HepG2 (cell line): ENCODE measurements around the gene CDK6. TPM values are rescaled to one million over a fixed set of nuclear protein-coding genes. Genes with fewer than 3 reads are reported as not detected.
"Not testable (repeated sequence)": the region's sequence is repeated elsewhere in the genome, so short reads cannot be mapped to it uniquely, and the experiment has no call there.

Experiments used
- ATAC-seq: fragments of 200-7000 bp; cut with Tn5 transposase; 3 replicates; pipeline ENCODE4 v1.9.1; 2020; ENCODE audit warnings: mild to moderate bottlenecking, moderate library complexity
- BruUV-seq: library from RNA; stranded (reverse); fragments of 400-500 nt; replicated peaks from 2 replicates; lab custom pipeline; 2021; lab: Mats Ljungman, UMichigan
- CTCF ChIA-PET: fragments of 300-600 bp; formaldehyde crosslinking; extraction: SDS; loops from one replicate; lab custom pipeline; 2021; ENCODE audit warnings: low total read pairs, inconsistent platforms, low intra/inter-chr PET ratio; lab: Yijun Ruan, JAX
- POLR2A ChIA-PET: fragments of 350-600 bp; sonication (Branson Sonifier 250); formaldehyde crosslinking; loops from one replicate; lab custom pipeline; 2020; ENCODE audit warnings: antibody characterized with exemption, inconsistent platforms; lab: Yijun Ruan, JAX
- DNase-seq: peaks from one replicate; pipeline ENCODE4 v3.0.0-alpha.2; 2015; ENCODE audit warnings: low spot score
- FAIRE-seq: peaks from 3 replicates; lab custom pipeline; 2011; peaks lifted over from hg19 to GRCh38; lab: Jason Lieb, UNC
- H2AFZ ChIP-seq: one replicate; pipeline ENCODE4 v1.6.1; 2011; ENCODE audit warnings: low read length, inconsistent platforms
- H3K27ac ChIP-seq: fragments of 300-600 bp; 3 replicates; pipeline ENCODE4 v1.8.0; 2011; ENCODE audit warnings: mixed run types, mild to moderate bottlenecking, mixed read lengths, low read length, inconsistent platforms; ENCODE audit not compliant: insufficient read depth; ENCODE audit errors: extremely low read length
- H3K27me3 ChIP-seq, 2 experiments: fragments of 200-600 bp in 1 of 2; 2 replicates in 1 of 2; 3 replicates in 1 of 2; pipeline versions ENCODE4 v1.6.0 to v1.8.0; 2011; ENCODE audit warnings: low read length in 2 of 2, mild to moderate bottlenecking in 2 of 2, moderate library complexity in 2 of 2, inconsistent platforms in 1 of 2; ENCODE audit not compliant: insufficient read depth in 2 of 2, control insufficient read depth in 1 of 2
- H3K36me3 ChIP-seq, 2 experiments: fragments of 200-600 bp in 1 of 2; replicated peaks in 1 of 2; 2 replicates in 1 of 2; 3 replicates in 1 of 2; pipeline versions ENCODE4 v1.5.1 to v1.8.0; 2011; ENCODE audit warnings: low read length in 2 of 2, inconsistent platforms in 1 of 2; ENCODE audit not compliant: insufficient read depth in 2 of 2, control insufficient read depth in 1 of 2
- H3K4me1 ChIP-seq: 2 replicates; pipeline ENCODE4 v1.5.1; 2012; ENCODE audit warnings: low read length, inconsistent platforms; ENCODE audit not compliant: insufficient read depth
- H3K4me2 ChIP-seq: 2 replicates; pipeline ENCODE4 v1.6.0; 2011; ENCODE audit warnings: low read depth, low read length, inconsistent platforms
- H3K4me3 ChIP-seq, 3 experiments: fragments of 200-600 bp in 1 of 3; sonication (generic), shearing (Covaris generic) in 1 of 3; replicated peaks in 1 of 3; 2 replicates each; pipeline ENCODE4 v1.5.1; 2011 to 2016; ENCODE audit warnings: low read length in 3 of 3, inconsistent platforms in 2 of 3, low read depth in 2 of 3, mild to moderate bottlenecking in 2 of 3, control low read depth in 1 of 3, mixed read lengths in 1 of 3; ENCODE audit not compliant: insufficient read depth in 1 of 3
- H3K79me2 ChIP-seq: one replicate; pipeline ENCODE4 v1.6.1; 2011; ENCODE audit warnings: low read length, inconsistent platforms; ENCODE audit not compliant: insufficient read depth
- H3K9ac ChIP-seq: 2 replicates; pipeline ENCODE4 v1.6.0; 2011; ENCODE audit warnings: mild to moderate bottlenecking, low read depth, low read length, inconsistent platforms; ENCODE audit not compliant: insufficient read depth
- H3K9me3 ChIP-seq: 2 replicates; pipeline ENCODE4 v1.5.1; 2012; ENCODE audit warnings: mild to moderate bottlenecking, low read length
- H4K20me1 ChIP-seq: 2 replicates; pipeline ENCODE4 v1.6.0; 2011; ENCODE audit warnings: inconsistent platforms, mild to moderate bottlenecking, low read length, moderate library complexity; ENCODE audit not compliant: insufficient read depth
- AGO1 ChIP-seq: fragments of 200-400 bp; formaldehyde crosslinking; IDR thresholded peaks from 2 replicates; pipeline ENCODE4 v1.6.1; 2017; ENCODE audit warnings: mild to moderate bottlenecking, low read depth, low read length, moderate library complexity; ENCODE audit not compliant: poor library complexity, severe bottlenecking
- HOXA9 ChIP-seq: sonication (generic); formaldehyde crosslinking; IDR thresholded peaks from 2 replicates; pipeline ENCODE4 v1.8.1; 2022; ENCODE audit warnings: missing genetic modification reagents, mild to moderate bottlenecking, moderate library complexity, borderline replicate concordance
- POLR2G ChIP-seq: fragments of 200-400 bp; formaldehyde crosslinking; IDR thresholded peaks from 2 replicates; pipeline ENCODE4 v1.6.1; 2018; ENCODE audit warnings: mild to moderate bottlenecking, low read depth, low read length, moderate library complexity
- RBM22 ChIP-seq: fragments of 200-400 bp; formaldehyde crosslinking; optimal IDR thresholded peaks from 2 replicates; pipeline ENCODE3; 2017; ENCODE audit warnings: mild to moderate bottlenecking, low read length, moderate library complexity
- SRSF1 ChIP-seq: fragments of 200-400 bp; formaldehyde crosslinking; optimal IDR thresholded peaks from 2 replicates; pipeline ENCODE3; 2017; ENCODE audit warnings: mild to moderate bottlenecking, low read depth, low read length, moderate library complexity
- ZFP90 ChIP-seq: sonication (generic); formaldehyde crosslinking; IDR thresholded peaks from 2 replicates; pipeline ENCODE4 v1.8.0; 2022; ENCODE audit warnings: missing genetic modification reagents, mild to moderate bottlenecking, inconsistent platforms, borderline replicate concordance
- ZNF572 ChIP-seq: sonication (generic); formaldehyde crosslinking; IDR thresholded peaks from 2 replicates; pipeline ENCODE4 v1.5.1; 2020; ENCODE audit warnings: mild to moderate bottlenecking, missing genetic modification reagents
- WGBS: methylation state at CpG from one replicate; pipeline ENCODE4 v1.1.6; 2017; ENCODE audit warnings: low lambda C conversion rate; 5-methylcytosine and 5-hydroxymethylcytosine counted together
- in situ Hi-C: cut with HindIII; loops from 2 replicates; pipeline ENCODE4 v1.10.0; 2017; ENCODE audit warnings: low pct_unique_long_range_greater_than_20kb; ENCODE audit not compliant: extremely low pct_ligation_motif_present
- intact Hi-C: fragments of 100-400 bp; cut with micrococcal nuclease; formaldehyde crosslinking; loops from one replicate; pipeline ENCODE4 v1.10.0; 2022; ENCODE audit not compliant: unreplicated experiment
- polyA plus RNA-seq, 8 experiments: library from polyadenylated mRNA; depleted of rRNA in 3 of 8; stranded (reverse) in 7 of 8; unstranded in 1 of 8; fragments of >200 nt; fragmentation: Illumina TruSeq in 4 of 8; extraction: Trizol in 4 of 8; gene quantifications; 2 replicates each; pipeline versions ENCODE4 v1.2.1 to v1.2.3, GENCODE V29; 2011 to 2016; ENCODE audit warnings: low read depth in 4 of 8, missing spikeins in 1 of 8, mixed read lengths in 1 of 8; ENCODE audit not compliant: insufficient read depth in 1 of 8
- total RNA-seq, 5 experiments: library from RNA; depleted of rRNA; stranded (reverse); fragments of >200 nt; fragmentation: Illumina TruSeq; extraction: Trizol; gene quantifications; 2 replicates each; pipeline ENCODE4 v1.2.3, GENCODE V29; 2016; ENCODE audit warnings: low read depth in 1 of 5
- TF ChIP-seq, protein P1 (sequence below): sonication (generic); formaldehyde crosslinking; IDR thresholded peaks from 2 replicates; pipeline ENCODE4 v1.8.1; 2023; ENCODE audit warnings: mild to moderate bottlenecking, missing genetic modification reagents

The CDK6 gene
- total and polyA plus RNA-seq, 2 of the 13 experiments (the other 11 are each of a cell fraction or from before 2014, with no cell fraction given), result 34.6 to 90.8 TPM

DNA sequence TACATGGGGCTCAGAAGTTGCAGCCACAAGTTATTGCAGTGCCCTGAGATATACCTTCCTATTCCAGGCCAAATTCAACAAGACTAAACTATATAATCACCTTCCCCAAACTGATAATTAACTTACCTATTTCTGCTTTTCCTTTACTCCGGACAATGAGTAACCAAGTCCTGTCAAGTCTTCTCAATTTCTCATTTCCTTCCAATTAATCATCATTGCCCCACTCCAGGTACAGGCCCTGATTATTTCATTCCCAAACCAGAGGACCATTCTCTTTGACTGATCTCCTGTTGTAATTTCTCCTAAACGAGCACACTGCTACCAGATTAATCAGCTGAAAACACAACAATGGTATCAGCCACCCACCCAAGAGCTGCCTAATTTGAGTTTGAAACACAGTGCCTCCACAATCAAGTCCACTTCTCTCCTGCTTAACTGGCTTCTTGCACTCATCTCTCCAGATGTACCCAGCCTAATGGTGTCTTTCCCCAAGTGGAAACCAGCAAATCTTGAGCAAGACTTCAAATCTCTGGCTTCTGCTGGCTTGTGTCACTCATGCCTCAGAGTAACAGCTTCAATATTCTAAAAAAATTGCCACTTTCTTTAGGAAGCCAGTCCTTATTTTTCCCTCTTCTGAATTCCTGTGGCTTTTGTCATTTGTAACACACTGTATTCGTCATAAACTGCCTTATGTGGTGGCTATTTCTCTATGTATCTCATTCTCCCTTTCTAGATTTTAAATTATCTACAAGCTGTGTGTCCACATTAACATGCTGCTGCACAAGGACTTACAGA is 89.1 kb downstream of the CDK6 start:
- CTCF ChIA-PET, result no interaction called here

DNA sequence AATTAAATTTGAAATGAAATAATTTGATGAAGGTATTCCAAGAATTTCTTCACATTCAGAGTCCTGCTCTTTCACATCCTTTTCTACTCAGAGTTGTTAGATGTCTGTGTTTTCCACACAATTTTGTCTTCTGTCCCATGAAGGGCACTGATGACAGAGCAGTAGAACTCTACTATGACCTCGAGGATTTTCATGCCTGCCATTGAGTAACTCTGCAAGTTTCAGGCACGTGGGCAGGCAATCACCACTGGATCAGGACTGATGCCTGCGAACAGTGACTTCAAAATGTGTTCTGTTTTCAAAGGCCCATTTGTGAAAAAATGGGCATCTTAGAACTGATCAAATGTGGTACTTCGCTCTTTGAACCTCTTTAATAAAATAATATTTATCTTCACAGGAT is 91.1 kb downstream of the CDK6 start:
- POLR2A ChIA-PET, result no interaction called here
- BruUV-seq, result no TSS peak
- Histone ChIP-seq H3K79me2 (peaks cover 92% of the 10 kb centered on the region), H3K9ac (no peak overlapping the region), H4K20me1 (peaks cover 3% of the 10 kb centered on the region), H3K36me3 (peaks cover 1 to 8% of the 10 kb centered on the region in 2 experiments), H3K4me2 (no peak overlapping the region), H3K27me3 (no peaks in the 10 kb centered on the region), H3K27ac (no peak overlapping the region), H3K4me3 (no peak overlapping the region), H2AFZ (no peak overlapping the region), H3K4me1 (peaks cover 54% of the 10 kb centered on the region), H3K9me3 (no peaks in the 10 kb centered on the region)
- TF ChIP-seq RBM22 (peak; percentile 64), ZFP90 (CRISPR knock-in tag) (no peak)
- over 99% methylated on average over 4 of the region's 4 CpGs for WGBS
- no peak for DNase-seq
- in situ Hi-C loops (no loop called here), intact Hi-C loops (no loop called here)
- no peak for FAIRE-seq
- CTCF ChIA-PET, result no interaction called here
- ATAC-seq, result no peak

More for the DNA sequence above, 89.1 kb downstream of the CDK6 start:
- Histone ChIP-seq H3K4me3 (no peak overlapping the region), H3K9me3 (no peaks in the 10 kb centered on the region), H3K4me1 (peaks cover 55% of the 10 kb centered on the region), H3K27ac (no peak overlapping the region), H2AFZ (no peak overlapping the region), H3K4me2 (no peak overlapping the region), H3K27me3 (no peaks in the 10 kb centered on the region), H3K9ac (no peak overlapping the region), H3K36me3 (peaks cover 1 to 17% of the 10 kb centered on the region in 2 experiments), H4K20me1 (no peaks in the 10 kb centered on the region; the same call in 1 of the 2 replicates), H3K79me2 (peaks cover 94% of the 10 kb centered on the region)
- ATAC-seq (no peak), FAIRE-seq (no peak), DNase-seq (no peak)
- POLR2A ChIA-PET, result no interaction called here
- no TSS peak for BruUV-seq
- intact Hi-C loops, result no loop called here
- TF ChIP-seq POLR2G (no peak), HOXA9 (CRISPR knock-in tag) (no peak), AGO1 (no peak), RBM22 (peak; percentile 25), SRSF1 (no peak), ZNF572 (CRISPR knock-in tag) (no peak)
- TF ChIP-seq, protein P1, sequence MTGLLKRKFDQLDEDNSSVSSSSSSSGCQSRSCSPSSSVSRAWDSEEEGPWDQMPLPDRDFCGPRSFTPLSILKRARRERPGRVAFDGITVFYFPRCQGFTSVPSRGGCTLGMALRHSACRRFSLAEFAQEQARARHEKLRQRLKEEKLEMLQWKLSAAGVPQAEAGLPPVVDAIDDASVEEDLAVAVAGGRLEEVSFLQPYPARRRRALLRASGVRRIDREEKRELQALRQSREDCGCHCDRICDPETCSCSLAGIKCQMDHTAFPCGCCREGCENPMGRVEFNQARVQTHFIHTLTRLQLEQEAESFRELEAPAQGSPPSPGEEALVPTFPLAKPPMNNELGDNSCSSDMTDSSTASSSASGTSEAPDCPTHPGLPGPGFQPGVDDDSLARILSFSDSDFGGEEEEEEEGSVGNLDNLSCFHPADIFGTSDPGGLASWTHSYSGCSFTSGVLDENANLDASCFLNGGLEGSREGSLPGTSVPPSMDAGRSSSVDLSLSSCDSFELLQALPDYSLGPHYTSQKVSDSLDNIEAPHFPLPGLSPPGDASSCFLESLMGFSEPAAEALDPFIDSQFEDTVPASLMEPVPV (CRISPR knock-in tag), result no peak
- WGBS, result 97% methylated on average over 3 of the region's 3 CpGs
- in situ Hi-C loops, result no loop called here

DNA sequence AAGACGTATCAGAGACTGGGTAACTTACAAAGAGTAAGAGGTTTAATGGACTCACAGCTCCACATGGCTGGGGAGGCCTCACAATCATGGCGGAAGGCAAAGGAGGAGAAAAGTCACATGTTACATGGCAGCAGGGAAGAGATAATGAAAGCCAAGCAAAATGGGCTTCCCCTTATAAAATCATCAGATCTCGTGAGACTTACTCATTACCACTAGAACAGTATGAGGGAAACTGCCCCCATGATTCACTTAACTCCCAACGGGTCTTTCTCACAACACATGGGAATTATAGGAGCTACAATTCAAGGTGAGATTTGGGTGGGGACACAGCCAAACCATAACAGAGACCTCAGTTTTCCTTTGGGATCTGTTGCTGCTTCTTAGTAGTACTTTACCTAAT is 92.2 kb downstream of the CDK6 start:
- H3K27ac ChIP-seq, ATAC-seq, in situ Hi-C loops, H3K9me3 ChIP-seq, H3K36me3 ChIP-seq, H3K9ac ChIP-seq, H3K27me3 ChIP-seq, intact Hi-C loops, FAIRE-seq, H2AFZ ChIP-seq, H4K20me1 ChIP-seq, H3K4me2 ChIP-seq, DNase-seq, BruUV-seq, H3K4me3 ChIP-seq, CTCF ChIA-PET: not testable (repeated sequence)
- POLR2A ChIA-PET, result interaction anchor here (1.2 kb wide), 1 partner anchor 49 kb away, joined by 4 read pairs; no protein-coding TSS in a partner anchor
- H3K79me2 ChIP-seq, result peaks cover 92% of the 10 kb centered on the region
- 97% methylated on average over 4 of the region's 4 CpGs for WGBS
- peaks cover 47% of the 10 kb centered on the region for H3K4me1 ChIP-seq
